ENCODE measurements around the gene ITPR1. TPM values are rescaled to one million over a fixed set of nuclear protein-coding genes. Genes with fewer than 3 reads are reported as not detected.

The ITPR1 gene
- total RNA-seq, 4 donors from 2014 or later: 14.7 to 45.1 (median 21.0) TPM

DNA sequence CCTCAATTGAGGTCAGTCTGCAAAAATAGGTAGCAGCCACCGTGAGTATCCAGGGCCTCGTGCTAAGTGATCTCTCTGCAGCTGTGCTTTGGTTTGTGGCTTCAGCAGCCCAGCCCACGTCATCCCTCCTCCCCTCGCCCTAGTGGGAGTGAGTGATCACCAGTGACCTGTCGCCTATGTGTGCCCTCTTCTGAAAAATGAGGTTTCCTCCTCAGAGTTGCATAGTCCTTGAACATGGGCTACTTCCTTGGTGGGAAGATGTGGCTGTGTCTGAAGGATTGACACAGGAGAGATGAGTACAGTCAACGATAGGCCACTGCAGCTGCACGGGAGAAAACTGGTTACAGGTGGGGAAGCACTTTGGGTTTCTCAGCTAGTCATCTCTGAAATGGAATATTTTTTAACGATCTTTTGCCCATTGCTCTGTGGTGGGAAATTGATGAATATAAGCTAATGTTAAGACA, 341.3 kb downstream of the ITPR1 start:
- Histone ChIP-seq H3K9me3 (no peaks in the 10 kb centered on the region), H3K4me1 (peaks cover 20% of the 10 kb centered on the region), H3K27ac (no peak overlapping the region), H3K27me3 (no peaks in the 10 kb centered on the region), H3K4me3 (no peak overlapping the region), H3K36me3 (no peaks in the 10 kb centered on the region)
- DNase-seq (ENCODE audit: low spot score in 2 of 2): no peak
- WGBS: 88% methylated on average over 8 of the region's 8 CpGs
- TF ChIP-seq POLR2AphosphoS5 (IDR thresholded peaks at IDR 0.05): no peak
- no peak for TF ChIP-seq EP300 (IDR thresholded peaks at IDR 0.05)
- TF ChIP-seq, protein P1, sequence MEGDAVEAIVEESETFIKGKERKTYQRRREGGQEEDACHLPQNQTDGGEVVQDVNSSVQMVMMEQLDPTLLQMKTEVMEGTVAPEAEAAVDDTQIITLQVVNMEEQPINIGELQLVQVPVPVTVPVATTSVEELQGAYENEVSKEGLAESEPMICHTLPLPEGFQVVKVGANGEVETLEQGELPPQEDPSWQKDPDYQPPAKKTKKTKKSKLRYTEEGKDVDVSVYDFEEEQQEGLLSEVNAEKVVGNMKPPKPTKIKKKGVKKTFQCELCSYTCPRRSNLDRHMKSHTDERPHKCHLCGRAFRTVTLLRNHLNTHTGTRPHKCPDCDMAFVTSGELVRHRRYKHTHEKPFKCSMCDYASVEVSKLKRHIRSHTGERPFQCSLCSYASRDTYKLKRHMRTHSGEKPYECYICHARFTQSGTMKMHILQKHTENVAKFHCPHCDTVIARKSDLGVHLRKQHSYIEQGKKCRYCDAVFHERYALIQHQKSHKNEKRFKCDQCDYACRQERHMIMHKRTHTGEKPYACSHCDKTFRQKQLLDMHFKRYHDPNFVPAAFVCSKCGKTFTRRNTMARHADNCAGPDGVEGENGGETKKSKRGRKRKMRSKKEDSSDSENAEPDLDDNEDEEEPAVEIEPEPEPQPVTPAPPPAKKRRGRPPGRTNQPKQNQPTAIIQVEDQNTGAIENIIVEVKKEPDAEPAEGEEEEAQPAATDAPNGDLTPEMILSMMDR (IDR thresholded peaks at IDR 0.05): no peak
- TF ChIP-seq POLR2A (IDR thresholded peaks at IDR 0.05): no peak

DNA sequence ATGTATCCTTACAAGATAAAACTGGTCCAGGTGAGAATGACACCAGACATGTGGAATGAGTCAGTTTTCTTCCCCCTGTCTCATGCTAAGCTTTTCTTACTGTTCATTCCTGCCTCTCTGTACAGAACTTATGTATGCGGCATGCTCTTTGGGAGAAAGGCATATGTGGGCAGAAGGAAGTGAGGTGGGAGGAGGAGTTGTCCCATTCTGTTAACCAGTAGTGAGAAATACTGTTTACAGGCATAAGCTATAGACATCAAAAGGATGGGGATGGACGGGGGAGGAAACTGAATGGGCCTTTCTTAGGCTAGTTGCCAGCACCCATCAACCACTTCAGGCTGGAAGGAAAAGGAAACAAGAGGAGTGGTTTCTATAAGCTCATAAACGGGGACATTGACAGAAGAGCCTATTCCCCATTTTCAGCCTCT, 342.5 kb downstream of the ITPR1 start:
- H3K27me3 ChIP-seq: no peaks in the 10 kb centered on the region
- no peak overlapping the region for H3K4me3 ChIP-seq
- H3K4me1 ChIP-seq: peaks cover 17% of the 10 kb centered on the region
- H3K9me3 ChIP-seq: no peaks in the 10 kb centered on the region
- H3K36me3 ChIP-seq: no peaks in the 10 kb centered on the region
- WGBS: 66% methylated on average over 3 of the region's 3 CpGs
- no peak overlapping the region for H3K27ac ChIP-seq
- TF ChIP-seq EP300 (IDR thresholded peaks at IDR 0.05) (no peak), POLR2A (IDR thresholded peaks at IDR 0.05) (no peak), POLR2AphosphoS5 (IDR thresholded peaks at IDR 0.05) (no peak)
- TF ChIP-seq, protein P1 (IDR thresholded peaks at IDR 0.05): no peak
- DNase-seq (ENCODE audit: low spot score in 2 of 2): no peak

DNA sequence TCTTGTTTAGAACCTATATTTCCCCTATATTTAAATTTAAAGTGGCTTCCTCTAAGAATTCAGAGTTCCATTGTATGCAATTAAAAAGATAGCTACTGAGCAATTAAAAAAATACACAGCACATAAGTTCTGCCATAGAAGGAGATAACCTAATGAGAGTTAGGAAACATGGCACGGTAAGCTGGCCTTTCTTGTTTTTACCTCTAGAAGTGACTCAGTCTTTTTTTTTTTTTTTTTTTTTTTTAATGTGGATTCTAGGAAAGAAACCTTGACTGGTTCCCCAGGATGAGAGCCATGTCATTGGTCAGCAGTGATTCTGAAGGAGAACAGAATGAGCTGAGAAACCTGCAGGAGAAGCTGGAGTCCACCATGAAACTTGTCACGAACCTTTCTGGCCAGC, 343.4 kb downstream of the ITPR1 start:
- H3K9me3 ChIP-seq: no peaks in the 10 kb centered on the region
- no peaks in the 10 kb centered on the region for H3K27me3 ChIP-seq
- H3K36me3 ChIP-seq: no peaks in the 10 kb centered on the region
- peaks cover 12% of the 10 kb centered on the region for H3K4me1 ChIP-seq
- WGBS: 70% methylated on average over 2 of the region's 2 CpGs
- H3K27ac ChIP-seq: no peak overlapping the region
- no peak overlapping the region for H3K4me3 ChIP-seq
- TF ChIP-seq EP300 (IDR thresholded peaks at IDR 0.05) (no peak), POLR2A (IDR thresholded peaks at IDR 0.05) (no peak), POLR2AphosphoS5 (IDR thresholded peaks at IDR 0.05) (no peak)
- TF ChIP-seq, protein P1 (IDR thresholded peaks at IDR 0.05): no peak
- DNase-seq (ENCODE audit: low spot score in 2 of 2): no peak

DNA sequence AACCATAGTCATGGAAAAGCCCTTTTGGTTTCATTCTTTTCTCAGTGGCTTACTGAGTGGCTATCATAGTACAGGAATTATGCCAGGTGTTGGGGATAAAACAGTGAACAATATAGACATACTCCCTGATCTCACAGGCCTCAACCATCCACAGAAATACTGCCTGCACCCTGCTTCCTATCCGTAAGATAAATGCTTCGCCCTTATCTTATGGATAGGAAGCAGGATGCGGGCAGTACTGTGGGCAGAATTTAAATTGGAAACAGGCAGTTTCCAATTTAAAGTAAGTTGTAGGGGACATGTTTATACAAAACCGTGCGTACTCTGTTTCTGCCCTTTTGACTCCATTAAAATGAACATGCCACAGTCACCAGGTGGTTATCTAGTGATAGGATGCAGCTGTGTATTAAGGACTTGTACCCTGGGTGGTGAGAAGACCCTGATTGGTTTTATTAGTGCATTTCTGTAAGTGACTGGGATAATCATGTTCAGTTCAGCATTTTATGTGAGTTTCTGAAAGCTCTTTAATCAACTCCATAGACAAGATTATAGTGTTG, 344.3 kb downstream of the ITPR1 start:
- TF ChIP-seq POLR2AphosphoS5 (IDR thresholded peaks at IDR 0.05) (no peak), EP300 (IDR thresholded peaks at IDR 0.05) (no peak), POLR2A (IDR thresholded peaks at IDR 0.05) (no peak)
- TF ChIP-seq, protein P1 (IDR thresholded peaks at IDR 0.05): no peak
- H3K4me3 ChIP-seq: no peak overlapping the region
- no peaks in the 10 kb centered on the region for H3K27me3 ChIP-seq
- 91% methylated on average over 5 of the region's 5 CpGs for WGBS
- H3K27ac ChIP-seq: no peak overlapping the region
- no peaks in the 10 kb centered on the region for H3K9me3 ChIP-seq
- DNase-seq (ENCODE audit: low spot score in 2 of 2): no peak
- no peaks in the 10 kb centered on the region for H3K36me3 ChIP-seq
- H3K4me1 ChIP-seq: peaks cover 9% of the 10 kb centered on the region

DNA sequence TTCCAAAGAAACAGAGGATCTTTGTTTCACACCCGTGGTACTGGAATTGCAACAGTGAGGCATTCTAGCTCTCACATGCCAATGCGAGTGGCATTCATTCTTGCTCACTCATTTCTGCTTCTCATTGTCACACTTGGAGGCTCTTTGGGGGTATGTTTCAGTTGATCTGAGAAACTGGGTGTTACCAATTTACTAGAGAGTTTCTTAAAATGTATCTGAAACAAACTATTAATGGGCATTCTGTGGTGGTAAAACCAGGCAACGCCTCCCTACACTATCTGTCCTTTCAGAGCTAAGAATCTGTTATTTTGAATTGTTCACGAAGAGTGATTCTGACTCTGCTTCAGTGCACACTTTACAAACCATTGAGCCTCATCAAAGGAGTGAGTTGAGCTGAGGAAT, 345.5 kb downstream of the ITPR1 start:
- TF ChIP-seq POLR2A (IDR thresholded peaks at IDR 0.05): no peak
- TF ChIP-seq, protein P1 (IDR thresholded peaks at IDR 0.05): no peak
- TF ChIP-seq EP300 (IDR thresholded peaks at IDR 0.05): no peak
- no peak for TF ChIP-seq POLR2AphosphoS5 (IDR thresholded peaks at IDR 0.05)
- Histone ChIP-seq H3K4me1 (peaks cover 9% of the 10 kb centered on the region), H3K27me3 (no peaks in the 10 kb centered on the region), H3K4me3 (no peak overlapping the region), H3K36me3 (no peaks in the 10 kb centered on the region), H3K9me3 (no peaks in the 10 kb centered on the region), H3K27ac (no peak overlapping the region)
- DNase-seq (ENCODE audit: low spot score in 2 of 2): no peak
- WGBS: 86% methylated on average over 4 of the region's 4 CpGs
